Measurements from ENCODE around the gene NINL.

GRCh38 chr20:25496165-25496967, 89.0 kb downstream of the NINL start:
- TF ChIP-seq POLR2A (IDR thresholded peaks at IDR 0.05), result no peak
- TF ChIP-seq, protein P1, sequence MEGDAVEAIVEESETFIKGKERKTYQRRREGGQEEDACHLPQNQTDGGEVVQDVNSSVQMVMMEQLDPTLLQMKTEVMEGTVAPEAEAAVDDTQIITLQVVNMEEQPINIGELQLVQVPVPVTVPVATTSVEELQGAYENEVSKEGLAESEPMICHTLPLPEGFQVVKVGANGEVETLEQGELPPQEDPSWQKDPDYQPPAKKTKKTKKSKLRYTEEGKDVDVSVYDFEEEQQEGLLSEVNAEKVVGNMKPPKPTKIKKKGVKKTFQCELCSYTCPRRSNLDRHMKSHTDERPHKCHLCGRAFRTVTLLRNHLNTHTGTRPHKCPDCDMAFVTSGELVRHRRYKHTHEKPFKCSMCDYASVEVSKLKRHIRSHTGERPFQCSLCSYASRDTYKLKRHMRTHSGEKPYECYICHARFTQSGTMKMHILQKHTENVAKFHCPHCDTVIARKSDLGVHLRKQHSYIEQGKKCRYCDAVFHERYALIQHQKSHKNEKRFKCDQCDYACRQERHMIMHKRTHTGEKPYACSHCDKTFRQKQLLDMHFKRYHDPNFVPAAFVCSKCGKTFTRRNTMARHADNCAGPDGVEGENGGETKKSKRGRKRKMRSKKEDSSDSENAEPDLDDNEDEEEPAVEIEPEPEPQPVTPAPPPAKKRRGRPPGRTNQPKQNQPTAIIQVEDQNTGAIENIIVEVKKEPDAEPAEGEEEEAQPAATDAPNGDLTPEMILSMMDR (IDR thresholded peaks at IDR 0.05 in 8 of 11, conservative IDR thresholded peaks at IDR 0.05 in 3 of 11), result no peak
- no peak for TF ChIP-seq POLR2AphosphoS5 (IDR thresholded peaks at IDR 0.05)

All from spleen (tissue), 7 donors.